Astrocyte (in vitro differentiated cells and primary cell): Measurements from ENCODE around the gene AQP3. TPM values are rescaled to one million over a fixed set of nuclear protein-coding genes. Genes with fewer than 3 reads are reported as not detected.

Experiments used
- DNase-seq: peaks from one replicate; pipeline ENCODE4 v3.0.0-alpha.2; 2010; ENCODE audit warnings: low read depth
- FAIRE-seq: peaks from 2 replicates; lab custom pipeline; 2011; peaks lifted over from hg19 to GRCh38; lab: Jason Lieb, UNC
- H2AFZ ChIP-seq: 2 replicates; pipeline ENCODE4 v1.6.0; 2012; ENCODE audit warnings: low read depth, low read length, inconsistent platforms
- H3K27ac ChIP-seq: 2 replicates; pipeline ENCODE4 v1.5.1; 2011; ENCODE audit warnings: low read depth, low read length, inconsistent platforms
- H3K27me3 ChIP-seq: 2 replicates; pipeline ENCODE4 v1.6.0; 2011; ENCODE audit warnings: low read length, inconsistent platforms; ENCODE audit not compliant: insufficient read depth
- H3K36me3 ChIP-seq: 2 replicates; pipeline ENCODE4 v1.5.1; 2011; ENCODE audit warnings: low read length, inconsistent platforms; ENCODE audit not compliant: insufficient read depth
- H3K4me1 ChIP-seq: 2 replicates; pipeline ENCODE4 v1.5.1; 2011; ENCODE audit warnings: low read length, inconsistent platforms; ENCODE audit not compliant: insufficient read depth
- H3K4me2 ChIP-seq: 2 replicates; pipeline ENCODE4 v1.6.0; 2012; ENCODE audit warnings: low read length, inconsistent platforms
- H3K4me3 ChIP-seq: 2 replicates; pipeline ENCODE4 v1.5.1; 2011; ENCODE audit warnings: low read depth, mild to moderate bottlenecking, low read length, inconsistent platforms; ENCODE audit not compliant: insufficient read depth
- H3K79me2 ChIP-seq: 2 replicates; pipeline ENCODE4 v1.6.0; 2012; ENCODE audit warnings: mild to moderate bottlenecking, low read length, inconsistent platforms; ENCODE audit not compliant: insufficient read depth
- H3K9ac ChIP-seq: 2 replicates; pipeline ENCODE4 v1.6.0; 2012; ENCODE audit warnings: mild to moderate bottlenecking, low read length, inconsistent platforms
- H3K9me3 ChIP-seq: 2 replicates; pipeline ENCODE4 v1.5.1; 2012; ENCODE audit warnings: low read depth, mild to moderate bottlenecking, low read length, inconsistent platforms; ENCODE audit not compliant: insufficient read depth
- H4K20me1 ChIP-seq: 2 replicates; pipeline ENCODE4 v1.6.0; 2012; ENCODE audit warnings: low read length, inconsistent platforms; ENCODE audit not compliant: insufficient read depth
- H3K27ac Mint-ChIP-seq: one replicate; pipeline ENCODE4 v1.8.0; 2021; ENCODE audit warnings: mild to moderate bottlenecking, mixed read lengths; ENCODE audit not compliant: unreplicated experiment
- H3K27me3 Mint-ChIP-seq: one replicate; pipeline ENCODE4 v1.8.0; 2021; ENCODE audit warnings: low read depth, mixed read lengths; ENCODE audit not compliant: unreplicated experiment
- H3K36me3 Mint-ChIP-seq: one replicate; pipeline ENCODE4 v1.8.0; 2021; ENCODE audit warnings: low read depth, mixed read lengths; ENCODE audit not compliant: unreplicated experiment
- H3K4me1 Mint-ChIP-seq: one replicate; pipeline ENCODE4 v1.8.0; 2021; ENCODE audit warnings: low read depth, mixed read lengths; ENCODE audit not compliant: unreplicated experiment
- H3K4me3 Mint-ChIP-seq: one replicate; pipeline ENCODE4 v1.8.0; 2021; ENCODE audit warnings: mild to moderate bottlenecking, moderate library complexity, mixed read lengths; ENCODE audit not compliant: unreplicated experiment
- H3K9me3 Mint-ChIP-seq: one replicate; pipeline ENCODE4 v1.8.0; 2021; ENCODE audit warnings: mild to moderate bottlenecking, mixed read lengths; ENCODE audit not compliant: unreplicated experiment
- CTCF ChIP-seq: IDR thresholded peaks from 2 replicates; pipeline ENCODE4 v1.5.1; 2011; ENCODE audit warnings: low read depth, mild to moderate bottlenecking, inconsistent platforms, low read length, moderate library complexity; ENCODE audit not compliant: insufficient read depth
- EZH2 ChIP-seq: IDR thresholded peaks from 2 replicates; pipeline ENCODE4 v1.6.1; 2012; ENCODE audit warnings: mild to moderate bottlenecking, low read length, inconsistent platforms; ENCODE audit not compliant: insufficient read depth
- total RNA-seq: library from RNA; stranded (reverse); gene quantifications from 2 replicates; pipeline ENCODE4 v1.2.1, GENCODE V29; 2021

AQP3 gene
- total RNA-seq, 1 donor from 2014 or later = 3.2 TPM

- H3K27ac ChIP-seq = no peak overlapping the region
- peaks cover 16% of the 10 kb centered on the region for H3K79me2 ChIP-seq
- Mint-ChIP-seq H3K36me3 (peaks cover 22% of the 10 kb centered on the region), H3K27me3 (no peaks in the 10 kb centered on the region), H3K9me3 (no peaks in the 10 kb centered on the region), H3K4me1 (no peaks in the 10 kb centered on the region), H3K4me3 (no peak overlapping the region), H3K27ac (no peak overlapping the region)
- TF ChIP-seq CTCF (no peak), EZH2 (no peak)
- H3K9me3 ChIP-seq = no peaks in the 10 kb centered on the region
- H3K9ac ChIP-seq = no peak overlapping the region
- H3K4me3 ChIP-seq = no peak overlapping the region
- H3K27me3 ChIP-seq = no peaks in the 10 kb centered on the region
- peaks cover 80% of the 10 kb centered on the region for H4K20me1 ChIP-seq
- no peak for DNase-seq
- peaks cover 68% of the 10 kb centered on the region for H3K36me3 ChIP-seq
- no peak overlapping the region for H2AFZ ChIP-seq
- no peak overlapping the region for H3K4me2 ChIP-seq
- no peak for FAIRE-seq
- peaks cover 3% of the 10 kb centered on the region for H3K4me1 ChIP-seq
Measured at GRCh38 chr9:33464045-33464636, 16.7 kb upstream of the AQP3 start.

GRCh38 chr9:33463151-33463550 lies 15.8 kb upstream of the AQP3 start:
- no peak overlapping the region for H3K27ac ChIP-seq
- H3K4me3 ChIP-seq = no peak overlapping the region
- no peak for TF ChIP-seq CTCF
- TF ChIP-seq EZH2 = no peak
- H3K27me3 ChIP-seq = no peaks in the 10 kb centered on the region
- peaks cover 2% of the 10 kb centered on the region for H3K4me1 Mint-ChIP-seq
- peaks cover 17% of the 10 kb centered on the region for H3K36me3 Mint-ChIP-seq
- H3K9ac ChIP-seq = no peak overlapping the region
- H3K27me3 Mint-ChIP-seq = no peaks in the 10 kb centered on the region
- peaks cover 63% of the 10 kb centered on the region for H3K36me3 ChIP-seq
- H3K27ac Mint-ChIP-seq = no peak overlapping the region
- H3K9me3 ChIP-seq = no peaks in the 10 kb centered on the region
- H2AFZ ChIP-seq = no peak overlapping the region
- H3K4me1 ChIP-seq = peaks cover 12% of the 10 kb centered on the region
- peaks cover 9% of the 10 kb centered on the region for H3K79me2 ChIP-seq
- FAIRE-seq (no peak), DNase-seq (no peak)
- H4K20me1 ChIP-seq = peaks cover 76% of the 10 kb centered on the region
- no peaks in the 10 kb centered on the region for H3K9me3 Mint-ChIP-seq
- no peak overlapping the region for H3K4me2 ChIP-seq
- H3K4me3 Mint-ChIP-seq = no peak overlapping the region

GRCh38 chr9:33461492-33461891 lies 14.1 kb upstream of the AQP3 start:
- H3K36me3 ChIP-seq = peaks cover 48% of the 10 kb centered on the region

More at GRCh38 chr9:33461492-33461891, 14.1 kb upstream of the AQP3 start:
- Histone ChIP-seq H3K27ac (no peak overlapping the region), H3K79me2 (peaks cover 5% of the 10 kb centered on the region), H2AFZ (no peak overlapping the region), H3K27me3 (no peaks in the 10 kb centered on the region), H4K20me1 (peaks cover 64% of the 10 kb centered on the region), H3K4me3 (no peak overlapping the region), H3K4me2 (no peak overlapping the region), H3K9ac (no peak overlapping the region), H3K4me1 (peaks cover 12% of the 10 kb centered on the region), H3K9me3 (no peaks in the 10 kb centered on the region)
- TF ChIP-seq EZH2 = no peak
- TF ChIP-seq CTCF = no peak
- Mint-ChIP-seq H3K36me3 (peaks cover 15% of the 10 kb centered on the region), H3K27ac (no peak overlapping the region), H3K4me3 (no peak overlapping the region), H3K9me3 (no peaks in the 10 kb centered on the region), H3K27me3 (no peaks in the 10 kb centered on the region), H3K4me1 (peaks cover 2% of the 10 kb centered on the region)
- DNase-seq (no peak), FAIRE-seq (no peak)
